ENCODE measurements around the gene IGSF8.

The IGSF8 gene

GRCh38 chr1:160087118-160087662 is 11.2 kb downstream of the IGSF8 start:
- Histone ChIP-seq H4K91ac (ENCODE audit: low read depth, low read length, poor library complexity) (no peak overlapping the region), H3K18ac (ENCODE audit: low read length) (no peak overlapping the region), H3K79me1 (ENCODE audit: low read depth, low read length) (no peaks in the 10 kb centered on the region), H3K23ac (ENCODE audit: low read depth, low read length, poor library complexity) (no peak overlapping the region), H4K8ac (ENCODE audit: low read depth, low read length) (no peak overlapping the region), H2BK120ac (ENCODE audit: low read depth, low read length) (no peak overlapping the region), H3K27me3 (ENCODE audit: control insufficient read depth in 3 of 3, insufficient read depth in 3 of 3, low read depth in 1 of 3, low read length in 3 of 3) (peaks cover 0 to 24% (median 13%) of the 10 kb centered on the region in 3 experiments), H2BK15ac (ENCODE audit: low read length) (no peak overlapping the region), H3K4me1 (ENCODE audit: control insufficient read depth in 2 of 2, insufficient read depth in 1 of 2, low read depth in 1 of 2, low read length in 2 of 2) (peaks cover 3% of the 10 kb centered on the region in 2 donors), H3K4me3 (ENCODE audit: low read length in 2 of 2) (no peak overlapping the region), H2BK12ac (ENCODE audit: low read length) (no peak overlapping the region), H2BK5ac (ENCODE audit: low read length) (no peak overlapping the region), H3K9me3 (replicated peaks in 1 of 2; ENCODE audit: control insufficient read depth in 2 of 2, insufficient read depth in 1 of 2, low read depth in 1 of 2, low read length in 2 of 2) (no peaks in the 10 kb centered on the region), H3K27ac (replicated peaks; ENCODE audit: low read length) (no peak overlapping the region), H2AK5ac (ENCODE audit: low read depth, low read length) (no peak overlapping the region), H3K4me2 (ENCODE audit: insufficient read depth, low read length, poor library complexity, severe bottlenecking) (no peak overlapping the region), H3K14ac (ENCODE audit: low read length) (no peak overlapping the region), H2AFZ (ENCODE audit: low read length) (no peak overlapping the region), H3K9ac (ENCODE audit: low read depth, low read length, poor library complexity) (no peak overlapping the region), H3K36me3 (replicated peaks in 1 of 2; ENCODE audit: control insufficient read depth in 2 of 2, insufficient read depth in 2 of 2, low read length in 2 of 2) (no peaks in the 10 kb centered on the region), H3K4ac (ENCODE audit: low read length) (no peak overlapping the region)
- no CpG with 5 or more reads among the region's 12 CpGs for WGBS, 2 donors (ENCODE audit: extremely low coverage in 2 of 2, insufficient read length in 2 of 2, insufficient replicate concordance in 1 of 2)
- DNase-seq (ENCODE audit: low spot score), result no peak

GRCh38 chr1:160086456-160086892 is 11.9 kb downstream of the IGSF8 start:
- H3K4ac ChIP-seq (ENCODE audit: low read length), result no peak overlapping the region
- no peak for DNase-seq (ENCODE audit: low spot score)
- H3K9ac ChIP-seq (ENCODE audit: low read depth, low read length, poor library complexity), result no peak overlapping the region
- no peak overlapping the region for H4K91ac ChIP-seq (ENCODE audit: low read depth, low read length, poor library complexity)
- no peak overlapping the region for H2BK5ac ChIP-seq (ENCODE audit: low read length)
- no peak overlapping the region for H2BK15ac ChIP-seq (ENCODE audit: low read length)
- H3K4me1 ChIP-seq (ENCODE audit: control insufficient read depth in 2 of 2, insufficient read depth in 1 of 2, low read depth in 1 of 2, low read length in 2 of 2), result peaks cover 3% of the 10 kb centered on the region in 2 donors
- no peak overlapping the region for H2AFZ ChIP-seq (ENCODE audit: low read length)
- H2AK5ac ChIP-seq (ENCODE audit: low read depth, low read length), result no peak overlapping the region
- H3K27ac ChIP-seq (replicated peaks; ENCODE audit: low read length), result no peak overlapping the region
- H3K27me3 ChIP-seq (ENCODE audit: control insufficient read depth in 3 of 3, insufficient read depth in 3 of 3, low read depth in 1 of 3, low read length in 3 of 3), result peaks cover 0 to 32% (median 19%) of the 10 kb centered on the region in 3 experiments
- no peaks in the 10 kb centered on the region for H3K79me1 ChIP-seq (ENCODE audit: low read depth, low read length)
- no peak overlapping the region for H3K18ac ChIP-seq (ENCODE audit: low read length)
- no peak overlapping the region for H2BK120ac ChIP-seq (ENCODE audit: low read depth, low read length)
- no peak overlapping the region for H3K4me3 ChIP-seq (ENCODE audit: low read length in 2 of 2)
- H3K9me3 ChIP-seq (replicated peaks in 1 of 2; ENCODE audit: control insufficient read depth in 2 of 2, insufficient read depth in 1 of 2, low read depth in 1 of 2, low read length in 2 of 2), result no peaks in the 10 kb centered on the region
- no peak overlapping the region for H3K14ac ChIP-seq (ENCODE audit: low read length)
- no peak overlapping the region for H3K23ac ChIP-seq (ENCODE audit: low read depth, low read length, poor library complexity)
- no peak overlapping the region for H2BK12ac ChIP-seq (ENCODE audit: low read length)
- H4K8ac ChIP-seq (ENCODE audit: low read depth, low read length), result no peak overlapping the region
- H3K36me3 ChIP-seq (replicated peaks in 1 of 2; ENCODE audit: control insufficient read depth in 2 of 2, insufficient read depth in 2 of 2, low read length in 2 of 2), result no peaks in the 10 kb centered on the region
- WGBS, 2 donors (ENCODE audit: extremely low coverage in 2 of 2, insufficient read length in 2 of 2, insufficient replicate concordance in 1 of 2), result no CpG with 5 or more reads among the region's 5 CpGs
- no peak overlapping the region for H3K4me2 ChIP-seq (ENCODE audit: insufficient read depth, low read length, poor library complexity, severe bottlenecking)

- H3K18ac ChIP-seq (ENCODE audit: low read length), result no peak overlapping the region
Observed at GRCh38 chr1:160085686-160086455, 12.5 kb downstream of the IGSF8 start.

GRCh38 chr1:160084771-160085321 is 13.6 kb downstream of the IGSF8 start:
- peak overlapping the region; percentile 87 for H2BK15ac ChIP-seq (ENCODE audit: low read length)
- no peak overlapping the region for H3K14ac ChIP-seq (ENCODE audit: low read length)
- peak overlapping the region; percentile 10 for H3K4ac ChIP-seq (ENCODE audit: low read length)
- H3K23ac ChIP-seq (ENCODE audit: low read depth, low read length, poor library complexity), result peak overlapping the region; percentile 19
- H3K79me1 ChIP-seq (ENCODE audit: low read depth, low read length), result no peaks in the 10 kb centered on the region
- no peak for DNase-seq (ENCODE audit: low spot score)
- H3K18ac ChIP-seq (ENCODE audit: low read length), result peak overlapping the region; percentile 98
- H4K91ac ChIP-seq (ENCODE audit: low read depth, low read length, poor library complexity), result no peak overlapping the region
- H3K9me3 ChIP-seq (replicated peaks in 1 of 2; ENCODE audit: control insufficient read depth in 2 of 2, insufficient read depth in 1 of 2, low read depth in 1 of 2, low read length in 2 of 2), result no peaks in the 10 kb centered on the region
- no peaks in the 10 kb centered on the region for H3K36me3 ChIP-seq (replicated peaks in 1 of 2; ENCODE audit: control insufficient read depth in 2 of 2, insufficient read depth in 2 of 2, low read length in 2 of 2)
- peak overlapping the region; percentile 25 for H4K8ac ChIP-seq (ENCODE audit: low read depth, low read length)
- no peak overlapping the region for H2BK120ac ChIP-seq (ENCODE audit: low read depth, low read length)
- no peak overlapping the region for H3K4me2 ChIP-seq (ENCODE audit: insufficient read depth, low read length, poor library complexity, severe bottlenecking)
- no peak overlapping the region for H3K9ac ChIP-seq (ENCODE audit: low read depth, low read length, poor library complexity)
- H2BK5ac ChIP-seq (ENCODE audit: low read length), result peak overlapping the region; percentile 46
- H3K27ac ChIP-seq (replicated peaks; ENCODE audit: low read length), result no peak overlapping the region
- H3K27me3 ChIP-seq (ENCODE audit: control insufficient read depth in 3 of 3, insufficient read depth in 3 of 3, low read depth in 1 of 3, low read length in 3 of 3), result peaks cover 0 to 40% (median 31%) of the 10 kb centered on the region in 3 experiments
- peaks cover 3% of the 10 kb centered on the region in 2 donors for H3K4me1 ChIP-seq (ENCODE audit: control insufficient read depth in 2 of 2, insufficient read depth in 1 of 2, low read depth in 1 of 2, low read length in 2 of 2)
- peak overlapping the region; percentile 68 for H2BK12ac ChIP-seq (ENCODE audit: low read length)
- WGBS, 2 donors (ENCODE audit: extremely low coverage in 2 of 2, insufficient read length in 2 of 2, insufficient replicate concordance in 1 of 2), result no CpG with 5 or more reads among the region's 30 CpGs
- H3K4me3 ChIP-seq (ENCODE audit: low read length in 2 of 2), result no peak overlapping the region
- peak overlapping the region; percentile 49 for H2AK5ac ChIP-seq (ENCODE audit: low read depth, low read length)
- no peak overlapping the region for H2AFZ ChIP-seq (ENCODE audit: low read length)

More at GRCh38 chr1:160085686-160086455, 12.5 kb downstream of the IGSF8 start:
- Histone ChIP-seq H2BK120ac (ENCODE audit: low read depth, low read length) (no peak overlapping the region), H3K27me3 (ENCODE audit: control insufficient read depth in 3 of 3, insufficient read depth in 3 of 3, low read depth in 1 of 3, low read length in 3 of 3) (peaks cover 0 to 32% (median 23%) of the 10 kb centered on the region in 3 experiments), H4K91ac (ENCODE audit: low read depth, low read length, poor library complexity) (no peak overlapping the region), H2BK15ac (ENCODE audit: low read length) (no peak overlapping the region), H3K36me3 (replicated peaks in 1 of 2; ENCODE audit: control insufficient read depth in 2 of 2, insufficient read depth in 2 of 2, low read length in 2 of 2) (no peaks in the 10 kb centered on the region), H2AK5ac (ENCODE audit: low read depth, low read length) (no peak overlapping the region), H2BK5ac (ENCODE audit: low read length) (no peak overlapping the region), H3K23ac (ENCODE audit: low read depth, low read length, poor library complexity) (no peak overlapping the region), H3K4me1 (ENCODE audit: control insufficient read depth in 2 of 2, insufficient read depth in 1 of 2, low read depth in 1 of 2, low read length in 2 of 2) (peaks cover 3% of the 10 kb centered on the region in 2 donors), H2BK12ac (ENCODE audit: low read length) (no peak overlapping the region), H3K9ac (ENCODE audit: low read depth, low read length, poor library complexity) (no peak overlapping the region), H3K9me3 (replicated peaks in 1 of 2; ENCODE audit: control insufficient read depth in 2 of 2, insufficient read depth in 1 of 2, low read depth in 1 of 2, low read length in 2 of 2) (no peaks in the 10 kb centered on the region), H3K14ac (ENCODE audit: low read length) (no peak overlapping the region), H3K79me1 (ENCODE audit: low read depth, low read length) (no peaks in the 10 kb centered on the region), H3K27ac (replicated peaks; ENCODE audit: low read length) (no peak overlapping the region), H4K8ac (ENCODE audit: low read depth, low read length) (no peak overlapping the region), H3K4me2 (ENCODE audit: insufficient read depth, low read length, poor library complexity, severe bottlenecking) (no peak overlapping the region), H3K4ac (ENCODE audit: low read length) (no peak overlapping the region), H2AFZ (ENCODE audit: low read length) (no peak overlapping the region), H3K4me3 (ENCODE audit: low read length in 2 of 2) (no peak overlapping the region)
- peak; percentile 78 for DNase-seq (ENCODE audit: low spot score)
- WGBS, 2 donors (ENCODE audit: extremely low coverage in 2 of 2, insufficient read length in 2 of 2, insufficient replicate concordance in 1 of 2), result no CpG with 5 or more reads among the region's 19 CpGs
